Activated T-helper 1 cell treated with anti-CD3 and anti-CD28 coated beads, Interleukin-2, amount 50 U/mL, for 16 hours (primary cell): Measurements from ENCODE around the gene NEK11.

Experiments
- DNase-seq, 2 donors: peaks; one replicate each; pipeline ENCODE4 v3.0.0-alpha.2; 2020; ENCODE audit warnings: low read depth in 1 of 2, low spot score in 1 of 2

NEK11 gene, protein sequence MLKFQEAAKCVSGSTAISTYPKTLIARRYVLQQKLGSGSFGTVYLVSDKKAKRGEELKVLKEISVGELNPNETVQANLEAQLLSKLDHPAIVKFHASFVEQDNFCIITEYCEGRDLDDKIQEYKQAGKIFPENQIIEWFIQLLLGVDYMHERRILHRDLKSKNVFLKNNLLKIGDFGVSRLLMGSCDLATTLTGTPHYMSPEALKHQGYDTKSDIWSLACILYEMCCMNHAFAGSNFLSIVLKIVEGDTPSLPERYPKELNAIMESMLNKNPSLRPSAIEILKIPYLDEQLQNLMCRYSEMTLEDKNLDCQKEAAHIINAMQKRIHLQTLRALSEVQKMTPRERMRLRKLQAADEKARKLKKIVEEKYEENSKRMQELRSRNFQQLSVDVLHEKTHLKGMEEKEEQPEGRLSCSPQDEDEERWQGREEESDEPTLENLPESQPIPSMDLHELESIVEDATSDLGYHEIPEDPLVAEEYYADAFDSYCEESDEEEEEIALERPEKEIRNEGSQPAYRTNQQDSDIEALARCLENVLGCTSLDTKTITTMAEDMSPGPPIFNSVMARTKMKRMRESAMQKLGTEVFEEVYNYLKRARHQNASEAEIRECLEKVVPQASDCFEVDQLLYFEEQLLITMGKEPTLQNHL

DNA sequence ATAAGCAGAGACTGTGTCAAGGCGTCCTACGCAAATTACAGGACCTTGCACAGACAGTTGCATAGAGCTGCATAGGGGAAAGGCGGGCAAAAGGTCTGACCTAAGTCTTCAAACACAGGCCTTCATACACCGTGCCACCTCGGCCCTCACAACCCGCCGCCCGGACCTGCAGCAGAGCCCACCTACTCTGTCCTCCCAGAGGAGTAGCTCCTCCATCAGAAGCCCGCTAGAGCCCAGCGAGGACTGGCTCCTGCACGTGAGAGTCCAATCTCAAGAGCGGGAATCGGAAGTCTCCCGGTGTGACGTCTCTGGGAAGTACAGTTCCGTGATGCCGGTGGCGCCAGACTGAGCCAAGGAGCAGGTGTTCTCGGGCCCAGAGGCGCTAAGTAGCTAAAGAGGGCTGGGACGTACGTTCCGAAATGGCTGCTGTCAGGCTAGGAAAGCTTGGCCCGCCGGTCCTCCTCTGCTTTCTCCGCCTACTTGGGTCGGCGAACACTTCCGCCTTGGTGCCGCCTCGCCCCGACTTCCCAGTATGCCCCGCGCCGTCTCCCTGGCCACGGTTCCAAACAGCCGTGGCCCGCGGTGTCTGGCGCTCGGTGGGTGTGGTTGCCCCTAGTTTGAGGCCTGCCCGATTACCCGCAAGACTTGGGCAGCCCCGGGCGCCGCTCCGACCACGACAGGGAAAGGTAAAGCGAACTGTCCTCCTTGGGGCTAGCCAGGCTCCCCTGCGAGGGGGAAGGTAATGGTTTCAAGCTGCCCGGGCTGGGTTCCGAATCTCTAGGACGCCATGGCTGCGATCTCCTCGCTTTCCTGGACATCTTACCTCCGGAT lies at the start of gene NEK11, which contains the start of gene ASTE1:
NEK11 (plus strand) TSS at position 557 of the 831 bp plus-strand sequence. CDS start 2,832 bp downstream, outside the sequence.
ASTE1 (minus strand) TSS at position 505 of the 831 bp plus-strand sequence. CDS start 1,519 bp downstream, outside the sequence.
- peak; percentile 84 for DNase-seq

DNA sequence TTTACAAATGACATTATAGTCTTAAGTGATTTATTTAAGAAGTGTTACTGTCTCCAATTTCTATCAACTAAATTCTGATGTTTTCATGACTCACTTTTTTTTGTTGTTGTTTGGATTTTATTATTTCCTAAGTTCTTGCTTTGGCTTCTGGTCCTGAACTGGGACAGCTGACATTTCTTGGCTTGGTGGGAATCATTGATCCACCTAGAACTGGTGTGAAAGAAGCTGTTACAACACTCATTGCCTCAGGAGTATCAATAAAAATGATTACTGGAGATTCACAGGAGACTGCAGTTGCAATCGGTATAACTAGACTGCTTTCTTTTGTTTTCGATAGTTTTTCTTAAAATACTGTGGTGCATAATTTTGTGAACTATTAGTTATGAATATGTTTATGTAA lies 47.6 kb upstream of the NEK11 start:
- DNase-seq, result no peak

DNA sequence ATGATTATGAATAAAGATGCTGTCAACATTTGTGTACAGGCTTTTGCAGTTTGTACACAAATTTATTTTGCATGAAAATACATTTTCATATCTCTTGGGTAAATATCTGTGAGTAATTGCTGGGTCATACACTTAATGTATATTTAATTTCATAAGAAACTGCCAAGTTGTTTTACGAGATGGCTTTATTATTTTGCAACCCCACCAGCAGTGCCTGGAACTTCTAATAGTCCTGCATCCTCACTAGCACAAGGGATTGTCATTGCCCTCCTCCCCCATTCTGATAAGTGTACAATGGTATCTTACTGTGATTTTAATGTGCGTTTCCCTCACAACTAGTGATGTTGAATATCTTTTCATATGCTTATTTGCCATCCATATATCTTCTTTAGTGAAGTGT lies 45.2 kb upstream of the NEK11 start:
- DNase-seq, result no peak

DNA sequence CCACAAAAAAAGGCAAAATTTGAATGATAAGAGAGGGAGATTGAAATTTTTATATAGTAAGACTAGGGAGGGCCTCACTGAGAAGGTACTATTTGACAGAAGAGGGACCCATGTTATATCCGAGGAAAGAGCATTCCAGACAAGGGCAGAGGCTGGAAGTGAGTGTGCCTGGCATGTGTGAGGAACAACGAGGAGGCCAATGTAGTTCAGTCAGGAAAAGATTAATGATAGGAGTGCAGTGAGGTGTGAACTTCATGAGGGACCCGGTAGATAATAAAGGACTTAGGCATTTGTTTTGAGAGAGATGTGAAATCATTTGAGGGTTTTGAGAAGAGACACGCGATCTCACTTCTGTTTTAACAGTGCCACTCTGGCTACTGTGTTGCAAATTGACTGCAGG lies 36.4 kb upstream of the NEK11 start:
- DNase-seq, result no peak

DNA sequence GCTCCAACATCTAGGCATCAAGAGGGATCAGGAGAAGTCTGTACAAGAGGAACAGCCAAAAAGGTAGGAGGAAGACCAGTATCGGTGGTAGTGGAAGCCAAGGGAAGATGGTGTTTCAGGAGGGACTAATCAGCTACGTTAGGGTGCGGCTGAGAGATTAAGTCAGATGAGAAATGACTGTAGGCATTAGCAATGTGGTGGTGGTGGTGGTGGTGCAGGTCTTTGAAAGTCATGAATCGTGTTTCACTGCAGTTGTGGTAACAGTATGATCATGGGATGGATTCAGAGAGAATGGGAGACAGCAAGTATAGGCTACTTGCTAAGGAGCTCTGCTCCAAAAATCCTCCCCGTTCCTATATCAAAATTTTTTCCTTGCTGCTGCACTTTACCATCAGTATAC lies 35.6 kb upstream of the NEK11 start:
- DNase-seq, result no peak

DNA sequence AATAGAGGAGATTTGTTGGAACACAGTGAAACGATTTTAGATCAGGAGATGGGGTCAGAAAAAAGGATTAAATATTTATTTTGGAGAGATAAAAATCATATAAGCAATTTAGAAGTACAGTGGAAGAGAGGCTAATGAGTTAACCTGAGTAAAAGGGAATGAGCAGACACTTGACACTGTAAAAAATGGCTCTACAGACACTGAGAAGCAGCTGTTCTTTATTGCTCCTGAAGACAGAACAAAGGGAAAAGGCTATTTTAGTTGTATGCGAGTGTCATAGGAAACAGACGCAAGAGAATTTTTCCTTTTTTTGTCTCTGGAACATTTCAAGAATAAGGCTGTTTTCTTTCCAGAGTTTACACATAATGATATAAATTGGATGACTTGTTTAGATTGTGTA lies 34.3 kb upstream of the NEK11 start:
- DNase-seq, result no peak

DNA sequence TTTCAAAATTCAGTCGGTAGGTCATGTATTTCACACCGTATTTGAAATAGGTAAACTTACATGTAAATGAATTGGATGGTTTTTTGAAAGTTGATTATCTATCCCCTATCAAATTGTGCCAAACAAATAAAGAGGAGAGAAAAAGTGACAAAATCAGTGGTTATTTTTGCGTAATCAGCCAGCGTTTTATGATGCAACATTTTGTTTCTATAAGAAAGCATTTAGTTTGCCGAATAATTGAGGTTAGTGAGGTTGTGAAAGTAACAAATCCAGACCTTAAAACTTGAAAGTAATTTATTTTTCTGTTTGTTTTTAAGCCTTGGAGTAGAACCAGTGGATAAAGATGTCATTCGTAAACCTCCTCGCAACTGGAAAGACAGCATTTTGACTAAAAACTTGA lies 29.4 kb upstream of the NEK11 start:
- DNase-seq, result no peak

DNA sequence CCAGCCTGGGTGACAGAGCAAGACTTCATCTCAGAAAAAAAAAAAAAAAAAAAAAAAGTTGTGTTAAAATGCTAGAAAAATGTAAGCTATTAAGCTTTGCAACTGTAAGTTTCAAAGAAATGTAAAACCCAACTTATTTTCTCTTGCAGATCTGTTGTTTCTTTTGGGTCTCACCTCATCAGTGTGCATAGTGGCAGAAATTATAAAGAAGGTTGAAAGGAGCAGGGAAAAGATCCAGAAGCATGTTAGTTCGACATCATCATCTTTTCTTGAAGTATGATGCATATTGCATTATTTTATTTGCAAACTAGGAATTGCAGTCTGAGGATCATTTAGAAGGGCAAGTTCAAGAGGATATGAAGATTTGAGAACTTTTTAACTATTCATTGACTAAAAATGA lies 25.6 kb upstream of the NEK11 start:
- DNase-seq, result no peak

DNA sequence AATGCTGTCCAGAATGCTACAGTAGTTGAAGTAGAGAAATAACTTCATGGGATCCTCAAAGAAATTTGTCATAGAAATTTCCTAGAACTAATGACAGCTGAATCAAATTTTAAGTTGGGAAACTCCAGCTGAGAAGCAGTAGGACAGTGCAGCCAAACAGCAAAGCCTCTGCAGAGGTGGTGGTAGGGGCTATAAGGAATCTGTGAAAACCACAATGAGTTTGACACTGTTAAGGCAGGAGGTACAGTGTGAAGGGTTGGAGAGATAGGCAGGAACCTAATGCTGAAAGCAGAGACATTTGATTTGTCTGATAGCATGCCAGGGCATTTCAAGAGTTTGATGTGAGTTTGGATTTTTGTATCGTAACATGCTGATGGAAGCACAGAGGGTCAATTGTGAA lies 22.1 kb upstream of the NEK11 start:
- no peak for DNase-seq

DNA sequence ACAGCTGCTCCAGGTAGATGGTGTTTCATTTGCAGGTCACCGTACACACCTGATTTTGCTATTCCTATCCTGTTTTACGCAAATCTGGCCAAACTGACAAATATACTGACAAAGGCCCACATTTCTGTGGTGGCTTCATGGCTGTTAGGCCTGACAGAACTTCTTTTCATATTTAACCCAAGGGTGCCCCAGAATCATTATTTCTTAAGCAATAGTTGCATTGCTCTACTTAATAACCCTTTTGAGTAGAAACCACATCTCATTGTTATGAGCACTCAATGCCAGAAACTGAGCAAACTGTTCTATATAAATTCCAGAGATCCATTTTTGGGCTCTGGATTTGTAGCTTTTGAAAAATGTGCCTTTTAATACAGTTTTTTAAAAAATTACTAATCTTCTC lies 19.4 kb upstream of the NEK11 start:
- no peak for DNase-seq

DNA sequence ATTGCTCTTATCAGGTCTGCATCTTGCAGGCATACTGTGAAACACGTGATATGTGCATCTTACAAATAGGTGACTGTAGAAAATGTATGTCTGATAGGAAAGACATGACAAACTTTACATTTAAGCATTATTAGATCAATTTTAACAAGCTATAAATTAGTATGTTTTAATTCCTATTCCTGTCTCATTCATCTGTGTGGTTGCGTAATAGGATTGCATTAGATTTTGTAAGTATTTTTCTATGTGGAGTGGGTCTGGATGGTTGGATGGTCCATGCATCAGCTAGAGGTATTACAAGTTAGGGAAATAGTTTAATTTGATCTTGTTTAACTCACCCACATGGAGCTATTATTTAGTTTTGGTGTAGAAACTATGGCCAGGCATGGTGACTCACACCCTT lies 18.9 kb upstream of the NEK11 start:
- no peak for DNase-seq

DNA sequence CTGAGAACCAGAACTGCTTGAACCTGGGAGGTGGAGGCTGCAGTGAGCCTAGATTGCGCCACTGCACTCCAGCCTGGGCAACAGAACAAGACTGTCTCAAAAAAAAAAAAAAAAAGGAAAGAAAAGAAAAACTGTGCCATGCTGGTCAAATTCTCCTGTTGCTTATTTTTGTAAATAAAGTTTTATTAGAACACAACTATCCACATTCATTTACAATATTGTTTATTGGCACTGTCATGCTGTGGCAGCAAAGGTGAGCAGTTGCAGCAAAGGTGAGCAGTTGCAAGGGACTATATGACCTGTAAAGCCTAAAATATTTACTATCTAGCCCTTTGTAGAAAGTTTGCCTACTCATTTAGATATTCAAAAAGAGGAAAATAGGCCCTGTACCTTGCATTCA lies 18.4 kb upstream of the NEK11 start:
- no peak for DNase-seq

DNA sequence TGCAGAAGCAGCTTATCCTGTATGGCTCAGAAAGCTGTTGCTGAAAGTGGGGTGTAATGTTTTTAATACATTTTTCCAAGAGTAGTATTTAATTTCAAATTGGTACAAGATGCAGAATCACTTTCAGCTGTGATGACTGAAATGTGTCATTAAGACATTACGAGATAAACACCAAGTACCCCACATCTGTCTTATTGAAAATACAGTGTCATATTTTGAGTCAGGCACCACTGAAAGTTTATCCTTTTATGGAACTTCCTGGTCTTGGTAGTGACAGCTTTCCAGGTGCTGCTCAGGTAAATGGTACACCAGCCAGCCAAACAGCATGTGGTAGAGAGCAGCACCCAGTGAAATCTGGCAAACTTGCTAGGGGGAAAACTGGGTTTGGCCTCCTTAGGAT lies 17.0 kb upstream of the NEK11 start:
- DNase-seq, result no peak

DNA sequence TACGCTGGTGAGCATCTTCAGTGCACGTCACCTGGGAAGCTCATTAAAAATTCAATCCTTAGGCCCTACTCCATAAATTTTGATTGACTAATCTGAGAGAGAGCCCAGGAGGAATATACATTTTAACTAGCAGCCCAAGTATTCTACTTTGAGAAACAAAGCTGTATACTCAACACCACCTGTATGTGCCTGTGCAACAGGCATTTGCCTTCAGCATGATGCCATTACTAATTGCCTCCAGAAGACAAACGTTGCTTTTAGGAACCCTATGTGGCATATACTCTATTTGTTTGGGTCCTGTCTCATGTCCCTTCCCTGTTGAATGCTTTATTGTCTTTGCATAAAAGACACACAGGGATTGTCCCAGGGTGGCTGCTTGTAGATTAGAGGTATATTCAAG lies 7.7 kb upstream of the NEK11 start:
- no peak for DNase-seq

DNA sequence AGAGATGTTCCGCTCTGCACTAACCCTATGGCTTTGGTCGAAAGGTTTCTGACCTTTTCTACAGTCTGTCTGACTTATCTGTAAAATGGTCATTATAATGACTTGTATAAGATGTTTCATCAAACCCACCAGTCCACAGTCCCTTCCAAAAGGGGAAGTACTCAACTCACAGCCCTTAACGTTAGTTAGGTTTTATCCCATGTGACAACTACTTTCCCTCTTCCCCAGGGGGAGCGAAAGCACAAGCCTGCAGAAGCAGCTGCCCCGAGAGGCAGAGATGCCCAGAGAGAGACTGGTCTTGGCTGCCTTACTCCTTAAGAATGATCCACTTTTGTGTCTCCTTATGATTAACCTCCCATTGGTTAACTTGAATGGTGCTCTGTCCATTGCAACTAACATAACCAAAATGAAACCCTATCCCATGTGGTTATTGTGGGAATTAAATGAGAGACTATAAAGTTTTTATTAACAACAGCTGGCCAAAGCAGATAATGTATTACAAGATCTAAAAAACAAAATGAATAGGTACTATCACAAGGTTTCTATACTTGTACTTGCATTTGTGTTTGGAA lies 6.5 kb upstream of the NEK11 start:
- DNase-seq, result no peak

DNA sequence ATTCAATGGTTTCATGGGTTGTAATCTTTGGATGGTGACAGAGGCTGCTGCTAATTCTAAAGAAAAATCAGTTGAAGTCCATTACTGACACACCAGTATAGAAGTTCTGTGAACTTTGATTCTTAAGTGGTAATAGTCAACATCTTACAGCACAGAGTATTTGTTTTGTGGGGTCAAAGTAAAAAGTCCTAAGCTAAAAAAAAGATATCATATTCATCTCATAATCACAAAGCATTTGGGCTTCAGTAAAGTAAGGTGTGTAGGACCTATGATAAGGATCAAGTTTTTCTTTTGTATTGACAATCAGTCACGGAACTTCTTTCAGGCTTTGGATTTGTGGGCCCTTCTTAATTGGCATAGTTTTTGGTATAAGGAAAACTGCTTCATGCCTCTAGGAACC lies 1.1 kb upstream of the NEK11 start:
- DNase-seq, result no peak

DNA sequence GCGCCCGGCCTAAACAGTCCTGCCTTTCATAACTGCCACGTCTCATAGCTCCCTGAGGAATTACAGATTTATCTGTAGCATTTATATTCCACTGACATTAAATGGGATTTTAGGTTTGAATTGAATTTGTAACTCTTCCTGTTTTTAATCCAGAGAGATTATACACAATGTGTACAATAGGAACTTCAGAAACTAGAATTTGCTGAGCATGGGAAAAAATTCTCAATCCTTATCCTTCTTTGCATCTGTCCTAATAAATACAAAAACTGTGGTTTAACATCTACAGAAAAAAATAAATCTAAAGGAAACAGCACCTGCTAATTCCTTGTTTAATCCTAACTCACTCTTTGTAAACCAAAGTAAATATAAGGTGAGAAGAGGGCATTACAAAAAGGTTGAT lies 2.2 kb downstream of the NEK11 start:
- no peak for DNase-seq

DNA sequence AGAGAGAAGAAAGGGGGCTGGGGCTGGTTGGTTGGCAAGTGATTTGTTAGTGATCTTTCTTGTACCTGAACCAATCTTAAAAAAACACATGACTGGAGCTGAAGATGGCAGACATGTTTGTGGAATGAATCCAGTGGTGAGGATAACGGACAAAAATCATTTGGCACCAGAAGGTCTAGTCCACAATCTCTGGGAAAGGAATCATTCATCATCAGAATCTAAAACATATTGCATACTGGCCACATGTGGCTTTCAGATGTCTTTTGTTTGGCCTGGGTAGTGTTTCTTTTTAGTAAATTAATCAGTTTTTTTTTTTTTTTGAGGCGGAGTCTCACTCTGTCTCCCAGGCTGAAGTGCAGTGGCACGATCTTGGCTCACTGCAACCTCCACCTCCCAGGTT lies 5.0 kb downstream of the NEK11 start:
- no peak for DNase-seq

DNA sequence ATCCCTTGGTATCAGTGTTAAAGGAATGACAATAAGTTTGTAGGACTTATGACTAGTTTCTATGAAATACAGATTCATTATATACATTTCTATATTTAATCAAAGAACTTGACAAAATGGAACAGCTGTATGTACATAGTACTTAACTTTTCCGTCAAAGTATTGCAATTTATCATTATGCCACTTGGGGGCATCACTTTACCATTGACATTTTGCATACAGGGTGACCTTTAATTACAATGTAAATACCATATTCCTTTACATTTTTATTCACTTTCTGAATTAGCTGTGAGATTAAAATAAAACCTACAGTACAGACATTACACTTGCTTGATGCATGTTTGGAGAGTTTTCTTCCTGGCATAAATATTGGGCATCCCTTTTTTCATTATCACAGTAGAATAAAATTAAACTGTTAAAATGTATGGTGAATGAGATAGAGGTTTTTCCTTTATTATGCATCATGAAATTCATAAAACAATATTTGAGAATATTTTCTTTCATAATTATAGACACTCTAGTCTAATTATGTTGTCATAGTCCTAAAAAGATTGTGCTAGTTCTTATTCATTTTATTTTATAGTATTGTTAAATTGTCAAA lies 6.9 kb downstream of the NEK11 start:
- DNase-seq, result no peak

DNA sequence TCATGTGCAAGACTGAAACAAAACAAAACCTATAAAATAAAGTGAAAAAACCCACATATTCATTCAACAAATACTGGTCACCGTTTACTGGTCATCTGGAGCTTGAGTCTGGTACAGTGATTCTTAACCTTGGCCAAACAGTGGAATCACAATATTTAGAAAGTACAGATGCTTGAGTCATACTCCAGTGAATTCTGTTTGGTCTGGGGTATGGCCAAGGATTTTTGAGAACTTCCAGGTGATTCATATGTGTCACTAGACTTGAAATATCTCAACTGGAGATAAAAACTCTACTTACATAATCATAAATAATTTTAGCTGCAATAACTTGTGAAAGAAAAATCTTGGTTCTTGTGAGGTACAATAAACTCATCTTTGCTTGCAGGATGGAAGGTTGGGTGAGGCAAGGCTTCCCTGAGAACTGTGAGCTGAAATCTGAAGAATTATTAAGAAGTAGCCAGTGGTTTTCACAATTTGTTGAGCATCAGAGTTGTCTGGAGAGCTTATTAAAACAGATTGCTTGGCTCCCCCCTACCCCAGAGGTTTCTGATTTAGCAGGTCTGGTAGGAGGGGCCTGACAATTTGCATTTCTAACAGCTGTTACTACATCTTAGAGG lies 9.6 kb downstream of the NEK11 start:
- DNase-seq, result no peak

DNA sequence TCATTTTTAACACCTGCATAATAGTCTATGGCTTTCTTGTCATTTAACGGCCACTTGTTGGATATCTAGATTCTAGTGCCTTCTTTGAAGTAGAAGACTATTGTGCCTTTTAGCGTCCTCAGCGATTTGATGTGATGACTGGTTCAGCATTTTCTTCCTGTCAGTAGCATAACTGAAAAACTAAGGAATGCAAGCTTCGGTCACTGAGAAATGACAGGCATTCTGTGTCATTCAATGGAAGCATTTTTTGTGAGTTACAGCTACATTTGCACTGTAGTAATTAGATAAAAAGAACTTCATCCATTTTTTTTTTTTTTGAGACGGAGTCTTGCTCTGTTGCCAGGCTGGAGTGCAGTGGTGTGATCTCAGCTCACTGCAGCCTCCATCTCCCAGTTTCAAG lies 10.3 kb downstream of the NEK11 start:
- DNase-seq, result no peak
